HG03280 (cell line): Measurements from ENCODE around the gene SLC2A8.

ENCODE experiments used
- ATAC-seq: cut with Tn5 transposase; IDR thresholded peaks from one replicate; pipeline ENCODE4 v1.9.1; 2021; ENCODE audit warnings: mild to moderate bottlenecking, moderate library complexity; ENCODE audit not compliant: unreplicated experiment

SLC2A8 gene

DNA sequence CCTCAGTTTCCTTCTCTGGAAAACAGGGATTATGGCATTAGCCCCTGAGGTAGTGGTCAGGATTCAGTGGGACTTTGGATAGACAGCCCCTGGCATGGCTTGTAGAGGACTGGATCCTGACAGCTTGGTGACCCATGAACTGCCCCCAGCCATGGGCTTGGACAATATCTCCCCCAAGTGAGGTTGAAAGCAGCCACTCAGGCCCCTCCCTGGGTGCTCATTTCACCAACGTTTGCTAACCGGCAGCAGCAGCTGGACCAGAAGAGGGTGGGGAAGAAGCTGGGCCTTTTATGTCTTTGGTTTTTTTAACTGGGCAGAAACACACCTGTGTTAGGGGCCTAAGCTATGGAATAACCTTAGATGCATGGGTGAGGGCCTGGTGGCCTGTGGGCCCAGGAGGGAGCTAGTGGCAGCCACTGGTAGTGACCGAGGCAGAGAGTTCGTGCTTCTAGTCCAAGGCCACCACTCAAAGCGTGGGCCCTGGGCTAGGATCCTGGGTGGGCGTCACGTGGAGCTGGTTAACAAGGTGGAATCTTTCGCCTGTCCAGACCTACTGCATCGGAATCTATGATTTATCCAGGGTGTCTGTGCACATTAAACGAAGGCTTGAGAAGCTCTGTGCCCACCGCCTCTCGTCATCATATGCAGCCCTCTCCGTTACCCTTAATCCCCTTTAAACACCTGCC, 1.9 kb downstream of the SLC2A8 start:
- no peak for ATAC-seq

DNA sequence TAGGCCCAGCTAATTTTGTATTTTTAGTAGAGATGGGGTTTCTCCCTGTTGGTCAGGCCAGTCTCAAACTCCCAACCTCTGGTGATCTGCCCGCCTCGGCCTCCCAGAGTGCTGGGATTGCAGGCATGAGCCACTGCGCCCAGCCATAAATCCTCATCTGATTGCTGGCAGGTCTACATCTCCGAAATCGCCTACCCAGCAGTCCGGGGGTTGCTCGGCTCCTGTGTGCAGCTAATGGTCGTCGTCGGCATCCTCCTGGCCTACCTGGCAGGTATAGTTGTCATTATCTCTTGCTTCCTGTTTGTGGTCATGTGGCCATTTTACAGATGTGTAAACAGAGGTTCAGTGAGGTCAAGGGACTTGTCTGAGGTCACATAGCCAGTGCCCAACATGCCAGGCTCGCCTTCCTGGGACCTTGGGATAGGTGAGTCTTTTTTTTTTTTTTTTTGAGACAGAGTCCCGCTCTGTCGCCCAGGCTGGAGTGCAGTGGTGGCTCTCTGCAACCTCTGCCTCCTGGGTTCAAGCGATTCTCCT, 2.8 kb downstream of the SLC2A8 start:
- no peak for ATAC-seq

DNA sequence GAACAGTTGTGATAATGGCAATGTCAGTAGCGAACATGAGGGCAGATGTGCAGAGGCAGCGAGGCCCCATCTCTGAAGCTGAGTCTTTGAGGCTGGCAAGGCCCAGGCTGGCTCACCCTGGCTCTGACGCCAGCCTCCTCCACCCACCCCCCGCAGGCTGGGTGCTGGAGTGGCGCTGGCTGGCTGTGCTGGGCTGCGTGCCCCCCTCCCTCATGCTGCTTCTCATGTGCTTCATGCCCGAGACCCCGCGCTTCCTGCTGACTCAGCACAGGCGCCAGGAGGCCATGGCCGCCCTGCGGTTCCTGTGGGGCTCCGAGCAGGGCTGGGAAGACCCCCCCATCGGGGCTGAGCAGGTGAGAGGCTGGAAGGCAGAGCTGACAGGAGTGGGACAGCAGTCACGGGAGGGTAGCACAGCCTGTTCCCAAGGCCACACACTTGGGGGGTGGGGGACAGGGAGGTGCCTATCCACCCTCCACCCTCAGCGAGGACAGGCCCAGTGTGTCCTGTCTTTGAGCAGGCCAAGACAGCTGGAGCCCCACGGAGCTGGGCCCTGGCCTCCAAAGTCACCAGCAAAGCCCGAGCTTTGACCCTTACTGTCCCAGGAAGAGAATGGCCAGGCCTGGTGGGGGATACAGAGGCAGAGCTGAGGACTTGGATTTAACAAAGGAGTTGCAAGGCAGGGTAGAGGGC, 5.6 kb downstream of the SLC2A8 start:
- no peak for ATAC-seq

DNA sequence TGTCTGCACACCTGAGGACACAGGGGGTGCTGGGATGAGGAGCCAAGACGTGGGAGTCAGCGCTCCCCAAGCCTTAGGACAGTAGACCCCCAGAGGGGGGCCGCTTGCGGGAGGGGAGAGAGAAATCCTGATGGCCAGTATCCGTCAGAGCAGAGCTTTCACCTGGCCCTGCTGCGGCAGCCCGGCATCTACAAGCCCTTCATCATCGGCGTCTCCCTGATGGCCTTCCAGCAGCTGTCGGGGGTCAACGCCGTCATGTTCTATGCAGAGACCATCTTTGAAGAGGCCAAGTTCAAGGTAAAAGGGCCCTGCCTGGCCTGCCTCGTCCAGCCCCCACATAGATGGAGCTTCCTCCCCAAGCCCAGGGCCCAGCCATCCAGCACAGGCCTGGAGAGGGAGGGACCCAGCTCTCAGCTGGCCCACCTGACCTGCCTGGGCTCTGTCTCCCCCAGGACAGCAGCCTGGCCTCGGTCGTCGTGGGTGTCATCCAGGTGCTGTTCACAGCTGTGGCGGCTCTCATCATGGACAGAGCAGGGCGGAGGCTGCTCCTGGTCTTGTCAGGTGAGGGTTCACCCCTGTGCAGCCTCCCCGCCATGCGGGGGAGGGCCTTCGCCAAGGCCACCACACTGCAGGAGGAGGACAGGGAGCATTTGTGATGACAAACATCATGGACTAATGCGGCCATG, 6.7 kb downstream of the SLC2A8 start:
- no peak for ATAC-seq

DNA sequence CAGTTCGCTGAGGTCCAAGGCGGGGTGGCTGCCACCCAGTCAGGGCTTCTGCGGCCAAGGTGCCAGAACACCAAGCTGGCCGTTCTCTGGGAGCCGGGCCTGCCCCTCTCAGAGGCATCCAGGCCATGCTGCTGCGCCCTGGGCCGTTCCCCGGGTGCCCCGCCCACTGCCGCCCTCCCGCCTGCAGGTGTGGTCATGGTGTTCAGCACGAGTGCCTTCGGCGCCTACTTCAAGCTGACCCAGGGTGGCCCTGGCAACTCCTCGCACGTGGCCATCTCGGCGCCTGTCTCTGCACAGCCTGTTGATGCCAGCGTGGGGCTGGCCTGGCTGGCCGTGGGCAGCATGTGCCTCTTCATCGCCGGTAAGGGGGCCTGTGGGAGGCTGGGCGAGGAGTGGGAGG, 7.7 kb downstream of the SLC2A8 start:
- ATAC-seq: no peak

DNA sequence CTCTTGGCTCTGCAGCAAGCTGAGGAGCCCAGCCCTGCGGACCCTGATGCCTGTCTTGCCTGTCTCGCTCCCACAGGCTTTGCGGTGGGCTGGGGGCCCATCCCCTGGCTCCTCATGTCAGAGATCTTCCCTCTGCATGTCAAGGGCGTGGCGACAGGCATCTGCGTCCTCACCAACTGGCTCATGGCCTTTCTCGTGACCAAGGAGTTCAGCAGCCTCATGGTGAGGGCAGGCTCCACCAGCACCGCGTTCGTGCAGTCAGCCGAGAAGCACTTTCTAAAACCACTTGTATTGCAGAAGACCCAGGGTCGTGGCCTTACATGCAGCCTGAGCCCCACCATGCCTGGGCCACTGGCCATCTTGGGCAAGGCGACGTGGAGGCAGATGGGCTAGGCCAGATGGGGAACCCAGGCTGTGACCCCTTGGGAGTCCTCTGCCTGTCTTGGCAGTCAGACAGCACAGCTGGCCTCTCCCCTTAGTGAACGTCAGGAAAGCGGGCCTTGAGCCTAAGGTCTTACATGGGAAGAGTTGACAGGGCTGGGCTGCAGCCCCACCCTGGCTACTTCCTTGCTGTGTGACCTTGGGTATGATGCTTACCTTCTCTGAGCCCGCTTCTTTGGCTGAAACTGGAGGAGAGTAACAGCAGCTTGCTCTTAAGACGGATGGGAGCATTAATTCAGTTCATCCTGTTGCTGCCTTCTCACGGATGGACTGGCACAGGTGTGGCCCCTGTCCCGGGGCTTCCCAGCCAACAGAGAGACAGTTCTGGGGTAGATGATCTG, 8.6 kb downstream of the SLC2A8 start:
- no peak for ATAC-seq

DNA sequence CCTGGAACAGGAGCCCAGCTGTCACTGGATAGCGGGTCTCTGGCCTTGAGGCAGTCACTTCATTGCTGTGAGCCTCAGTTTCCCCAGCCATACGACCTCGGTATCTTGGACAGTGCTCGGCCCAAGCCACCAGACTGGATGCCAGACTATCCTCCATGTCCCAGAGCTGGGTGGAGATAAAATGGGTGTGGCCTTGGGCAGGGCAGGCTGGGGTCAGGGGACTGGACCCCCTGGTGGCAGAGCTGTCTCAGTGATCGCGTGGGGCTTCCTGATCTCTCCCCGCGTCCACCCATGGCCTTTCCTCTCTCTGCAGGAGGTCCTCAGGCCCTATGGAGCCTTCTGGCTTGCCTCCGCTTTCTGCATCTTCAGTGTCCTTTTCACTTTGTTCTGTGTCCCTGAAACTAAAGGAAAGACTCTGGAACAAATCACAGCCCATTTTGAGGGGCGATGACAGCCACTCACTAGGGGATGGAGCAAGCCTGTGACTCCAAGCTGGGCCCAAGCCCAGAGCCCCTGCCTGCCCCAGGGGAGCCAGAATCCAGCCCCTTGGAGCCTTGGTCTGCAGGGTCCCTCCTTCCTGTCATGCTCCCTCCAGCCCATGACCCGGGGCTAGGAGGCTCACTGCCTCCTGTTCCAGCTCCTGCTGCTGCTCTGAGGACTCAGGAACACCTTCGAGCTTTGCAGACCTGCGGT, 10.0 kb downstream of the SLC2A8 start:
- no peak for ATAC-seq

DNA sequence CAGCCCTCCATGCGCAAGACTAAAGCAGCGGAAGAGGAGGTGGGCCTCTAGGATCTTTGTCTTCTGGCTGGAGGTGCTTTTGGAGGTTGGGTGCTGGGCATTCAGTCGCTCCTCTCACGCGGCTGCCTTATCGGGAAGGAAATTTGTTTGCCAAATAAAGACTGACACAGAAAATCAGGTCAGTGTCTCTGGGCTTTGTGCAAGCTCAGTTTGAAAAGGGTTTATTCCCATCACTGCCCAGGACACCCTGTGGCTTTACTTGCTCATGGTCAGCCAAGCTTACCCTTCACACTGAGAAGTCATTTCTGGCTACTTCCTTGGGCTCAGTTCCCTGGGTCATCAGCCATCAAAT, 10.5 kb downstream of the SLC2A8 start:
- no peak for ATAC-seq

DNA sequence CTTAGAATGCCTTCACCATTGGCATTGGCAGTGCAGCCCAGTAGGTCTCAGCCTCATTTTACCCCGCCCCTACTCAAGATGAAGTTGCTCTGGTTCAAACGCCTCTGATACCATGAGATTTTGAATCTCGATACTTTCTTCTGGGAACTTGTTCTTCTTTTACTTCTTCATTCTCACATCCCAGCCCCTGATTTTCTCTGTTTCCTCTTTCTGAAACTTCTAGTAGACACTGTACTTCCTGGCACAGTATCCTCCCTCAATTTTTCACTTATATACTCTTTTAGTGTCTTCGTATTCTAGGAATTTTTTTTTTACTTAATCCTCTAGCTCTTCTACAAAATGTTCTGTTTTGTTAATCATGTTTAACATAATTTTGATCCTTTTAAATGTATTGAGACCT, 14.2 kb downstream of the SLC2A8 start:
- ATAC-seq: no peak

DNA sequence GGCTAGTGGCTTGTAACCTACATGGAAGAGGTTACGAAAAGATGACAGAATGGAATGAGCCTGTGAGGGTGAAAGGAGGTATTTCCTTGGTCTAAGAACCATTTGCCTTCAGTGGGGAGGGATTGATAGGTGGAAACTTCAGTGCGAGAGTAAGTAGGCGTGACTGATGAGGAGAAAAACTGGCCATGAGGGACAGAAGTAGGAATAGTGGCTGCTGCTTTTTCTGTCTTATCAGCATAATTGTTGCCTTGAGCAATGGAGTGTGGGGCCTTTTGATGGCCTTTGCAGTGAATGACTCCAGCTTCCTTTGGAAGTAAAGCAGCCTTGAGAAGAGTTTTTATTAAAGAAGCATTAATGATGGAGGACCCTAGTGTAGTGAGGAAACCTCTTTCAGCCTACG, 18.2 kb downstream of the SLC2A8 start:
- ATAC-seq: no peak

DNA sequence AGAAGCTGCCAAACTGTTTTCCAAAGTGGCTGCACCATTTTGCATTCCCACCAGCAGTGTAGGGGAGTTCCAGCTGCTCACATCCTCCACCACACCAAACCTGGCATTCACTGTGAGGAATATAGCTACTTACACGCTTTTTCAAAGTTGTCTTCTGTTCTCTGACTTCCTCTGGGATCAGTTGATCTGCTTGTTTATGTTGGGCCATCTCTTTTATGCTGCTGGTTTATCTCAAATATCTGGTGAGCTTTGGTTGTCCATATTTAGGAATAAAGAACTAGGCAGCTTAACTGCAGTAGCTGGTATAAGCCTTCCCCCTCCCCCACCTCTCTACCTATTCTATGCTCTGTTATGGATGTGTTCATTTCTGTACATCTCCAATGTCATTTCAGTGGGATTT, 18.7 kb downstream of the SLC2A8 start:
- no peak for ATAC-seq

DNA sequence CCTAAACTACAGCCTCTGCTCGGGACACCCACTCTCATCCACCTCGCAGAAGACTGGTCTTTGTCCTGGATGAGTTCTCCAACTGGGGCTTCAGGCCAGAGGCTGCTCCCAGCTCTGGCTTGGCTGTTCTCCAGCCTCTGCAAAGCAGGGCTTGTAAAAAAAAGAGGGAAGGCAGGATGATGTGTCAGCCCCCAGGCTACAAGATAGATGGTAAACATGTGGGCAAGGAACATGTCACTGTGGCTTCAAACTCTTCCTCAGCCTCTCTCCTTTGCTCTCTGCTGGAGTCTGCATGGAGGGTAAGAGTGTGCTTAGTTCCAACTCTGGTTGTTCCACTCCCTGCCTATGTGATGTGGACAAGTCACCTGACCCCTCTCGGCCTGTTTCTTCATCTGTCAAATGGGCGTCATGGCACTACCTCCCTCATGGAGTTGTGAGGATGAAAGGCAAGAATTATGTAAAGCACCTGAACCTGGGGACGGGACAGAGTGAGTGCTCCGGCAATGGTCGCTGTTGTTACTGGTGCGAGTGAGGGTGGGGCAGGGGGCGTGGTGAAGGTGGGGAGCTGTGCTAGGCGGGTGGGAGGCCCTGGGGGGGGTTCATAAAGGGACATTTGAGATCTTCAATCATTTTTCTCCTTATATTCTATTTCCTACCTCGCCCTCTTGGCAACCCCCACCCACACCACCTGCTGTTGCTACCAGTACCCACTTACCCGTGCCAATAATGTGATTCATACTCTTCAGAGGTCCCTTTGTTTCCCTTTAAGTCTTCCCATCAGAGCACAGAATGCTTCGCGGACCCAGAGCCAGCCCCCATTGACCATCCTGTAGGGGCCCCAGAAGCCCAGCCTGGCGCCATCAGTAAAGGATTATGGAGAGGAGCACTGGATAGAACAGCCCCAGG, 20.4 kb downstream of the SLC2A8 start:
- ATAC-seq: no peak

DNA sequence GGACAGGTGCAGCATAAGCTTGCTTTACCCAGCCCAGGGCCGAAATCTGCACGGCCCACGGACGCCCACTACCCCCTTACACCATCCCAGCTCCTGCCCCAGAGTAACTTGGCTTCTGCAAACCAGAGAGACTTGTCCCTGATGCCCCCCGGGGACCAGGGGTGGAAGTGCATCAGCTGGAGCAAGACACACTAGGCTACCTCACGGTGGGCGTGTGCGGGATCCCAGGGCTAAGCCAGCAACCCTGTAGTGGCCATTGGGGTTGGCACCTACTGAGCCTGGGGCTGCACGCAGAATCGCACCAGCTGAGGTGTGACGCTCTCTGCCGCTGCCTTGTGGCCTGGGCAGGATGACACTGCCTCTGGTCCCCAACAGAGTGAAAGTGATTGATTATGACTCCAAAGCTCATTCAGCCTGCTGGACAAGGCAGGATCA, 21.1 kb downstream of the SLC2A8 start:
- ATAC-seq: no peak

DNA sequence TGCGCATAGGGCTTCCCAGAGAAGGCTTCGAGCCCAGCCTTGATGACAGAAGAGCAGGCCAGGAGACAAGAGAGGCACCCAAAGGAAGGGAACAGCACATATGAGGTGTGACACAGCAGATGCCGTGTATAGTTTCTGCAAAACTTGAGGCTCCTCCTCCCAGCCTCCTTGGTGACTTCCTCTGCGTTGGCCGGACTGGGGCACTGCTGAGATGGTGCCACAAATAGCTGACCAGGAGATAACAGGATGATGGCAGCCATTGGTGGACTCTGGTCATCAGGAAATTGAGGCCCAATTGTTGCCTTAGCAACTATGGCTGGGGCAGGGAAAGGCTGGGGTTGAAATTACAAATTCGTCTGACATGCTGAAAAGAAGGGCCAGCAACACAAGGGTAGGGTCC, 22.4 kb downstream of the SLC2A8 start:
- ATAC-seq: no peak

DNA sequence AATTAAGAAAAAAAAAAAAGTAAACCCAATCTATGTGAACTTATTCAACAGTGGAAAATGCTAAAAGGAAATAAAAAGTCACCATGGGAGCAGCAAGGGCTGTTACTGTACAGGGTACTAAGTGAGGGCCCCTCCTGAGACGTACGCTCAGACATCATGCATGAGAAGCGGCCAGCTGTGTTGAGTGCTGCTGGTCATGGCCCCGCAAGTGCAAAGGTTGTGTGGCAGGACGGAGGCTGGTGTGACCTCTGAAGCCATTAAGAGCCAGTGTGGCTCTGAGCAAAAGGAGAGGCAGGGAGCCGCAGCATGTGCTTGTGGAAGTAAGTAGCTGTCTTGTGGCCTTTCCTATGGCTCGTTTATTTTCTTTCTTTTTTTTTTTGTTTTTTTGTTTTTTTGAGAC, 24.1 kb downstream of the SLC2A8 start:
- no peak for ATAC-seq

DNA sequence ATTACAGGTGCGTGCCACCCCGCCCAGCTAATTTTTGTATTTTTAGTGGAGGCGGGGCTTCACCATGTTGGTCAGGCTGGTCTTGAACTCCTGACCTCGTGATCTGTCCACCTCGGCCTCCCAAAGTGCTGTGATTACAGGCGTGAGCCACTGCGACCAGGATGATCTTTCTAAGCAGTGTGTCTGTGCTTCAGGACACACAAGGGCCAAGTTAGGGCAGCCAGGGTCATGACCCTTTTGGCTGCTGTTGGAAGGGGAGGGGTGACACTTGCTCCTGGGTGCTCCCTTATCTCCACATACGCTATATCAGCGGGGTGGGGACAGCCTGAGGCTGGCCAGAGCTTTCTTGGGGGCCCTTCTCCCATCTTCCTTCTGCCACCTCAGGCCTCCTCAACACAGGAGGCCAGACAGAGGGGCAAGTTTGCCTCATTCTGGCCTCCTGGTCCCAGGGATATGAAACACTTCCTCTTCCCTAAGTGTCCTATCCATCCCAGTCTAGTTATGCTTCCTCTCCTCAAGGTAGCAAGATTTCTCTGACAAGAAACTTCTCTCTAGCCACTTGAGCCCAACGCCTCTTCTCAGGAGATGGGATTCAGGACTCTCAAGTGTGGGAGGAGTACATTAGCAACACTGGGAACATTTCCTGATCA, 25.3 kb downstream of the SLC2A8 start:
- no peak for ATAC-seq

DNA sequence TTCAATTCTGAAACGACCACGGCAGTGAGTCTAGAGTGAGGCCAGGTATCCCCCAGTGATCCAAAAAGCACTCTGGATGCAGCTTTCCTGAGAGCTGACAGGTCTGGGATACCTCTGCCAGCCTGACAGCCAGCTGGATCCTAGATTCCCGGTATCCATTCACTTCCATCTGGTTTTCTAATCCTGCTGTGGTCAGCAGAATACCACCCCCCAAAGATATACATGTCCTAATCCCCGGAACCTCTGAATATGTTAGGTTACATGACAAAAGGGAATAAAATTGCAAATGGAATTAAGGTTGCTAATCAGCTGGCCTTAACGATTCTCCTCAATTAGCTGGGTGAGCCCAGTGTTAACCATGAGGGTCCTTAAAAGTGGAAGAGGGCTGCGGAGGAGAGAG, 25.8 kb downstream of the SLC2A8 start:
- ATAC-seq: no peak

DNA sequence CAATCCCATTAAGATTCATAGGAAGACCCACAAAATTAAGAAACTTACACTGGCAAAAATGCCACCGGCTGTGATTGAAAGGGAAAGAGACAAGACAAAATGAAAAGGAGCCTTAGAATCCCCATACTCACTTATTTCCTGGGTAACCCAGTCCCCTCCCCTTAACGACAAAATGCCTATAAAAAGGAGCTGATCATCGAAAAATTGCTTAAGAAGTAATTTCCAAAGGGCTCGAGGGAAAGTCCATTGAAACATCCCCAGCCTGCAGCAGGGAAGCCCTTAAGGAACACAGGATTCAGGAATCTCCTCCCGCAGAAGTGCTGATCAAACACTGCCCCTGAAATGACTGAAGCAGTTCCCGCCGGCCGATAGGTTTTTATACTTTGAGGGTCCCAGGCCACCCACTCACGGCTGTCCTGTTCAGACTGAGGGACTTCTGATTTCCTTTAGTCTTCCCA, 26.5 kb downstream of the SLC2A8 start:
- ATAC-seq: no peak
